Prostate gland (tissue), 1 donor: ENCODE results near the gene DHX35.

Source experiments
- POLR2A ChIP-seq: fragments of 450-650 bp; IDR thresholded peaks from one replicate; pipeline ENCODE4 v1.6.1; 2016; ENCODE audit warnings: antibody characterized with exemption, mild to moderate bottlenecking
- POLR2AphosphoS5 ChIP-seq: sonication (generic); formaldehyde crosslinking; IDR thresholded peaks from one replicate; pipeline ENCODE4 v1.6.1; 2017; ENCODE audit warnings: antibody characterized with exemption

- TF ChIP-seq POLR2A: no peak
- no peak for TF ChIP-seq POLR2AphosphoS5
Measured at GRCh38 chr20:38990728-38991127, 28.6 kb downstream of the DHX35 start.
